PFSK-1 (cell line): Measurements from ENCODE around the gene DNM3.

Source experiments
- POLR2AphosphoS5 ChIP-seq: IDR thresholded peaks from 2 replicates; pipeline ENCODE4 v1.6.1; 2012; ENCODE audit warnings: low read depth, mild to moderate bottlenecking, control low read depth, low read length, moderate library complexity
- REST ChIP-seq, 2 experiments: IDR thresholded peaks; 2 replicates each; pipeline versions ENCODE4 v1.6.1 to v1.8.0; 2011 to 2012; ENCODE audit warnings: low read depth in 2 of 2, low read length in 2 of 2, control low read depth in 1 of 2, inconsistent platforms in 1 of 2, mild to moderate bottlenecking in 1 of 2, moderate library complexity in 1 of 2; ENCODE audit not compliant: insufficient read depth in 1 of 2
- SIN3A ChIP-seq: IDR thresholded peaks from 2 replicates; pipeline ENCODE4 v1.6.1; 2012; ENCODE audit warnings: mild to moderate bottlenecking, low read length, moderate library complexity, borderline replicate concordance; ENCODE audit not compliant: insufficient read depth
- TAF1 ChIP-seq: IDR thresholded peaks from 2 replicates; pipeline ENCODE4 v1.6.1; 2012; ENCODE audit warnings: low read length, control low read depth, borderline replicate concordance; ENCODE audit not compliant: insufficient read depth

DNA sequence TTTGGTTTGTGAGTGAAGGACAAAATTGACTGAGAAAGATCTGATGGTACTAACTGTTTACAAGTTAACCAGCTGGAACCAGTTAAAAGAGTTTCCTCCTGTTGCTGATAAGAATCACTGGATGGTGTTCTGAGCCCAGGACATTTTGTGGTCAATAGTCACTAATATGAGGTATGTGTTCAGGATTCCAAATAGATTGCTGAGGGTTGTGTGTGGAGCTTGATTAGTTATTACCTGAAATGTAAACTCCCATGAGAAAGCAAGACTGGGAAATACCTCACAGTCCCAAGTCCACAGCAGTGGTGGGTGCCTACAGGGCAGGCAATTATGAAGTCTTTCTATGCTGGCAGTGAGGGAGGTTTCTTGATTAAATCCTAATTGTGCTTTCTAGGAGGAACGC, 164.6 kb downstream of the DNM3 start:
- no peak for TF ChIP-seq REST (IDR thresholded peaks at IDR 0.05; ENCODE audit: insufficient read depth in 1 of 2, low read depth in 2 of 2, low read length in 2 of 2)
- no peak for TF ChIP-seq TAF1
- TF ChIP-seq POLR2AphosphoS5: no peak
- TF ChIP-seq SIN3A: no peak
